ENCODE measurements around the gene SLC44A2.

- TF ChIP-seq CTCF (IDR thresholded peaks at IDR 0.05; ENCODE audit: insufficient read depth, low read length, poor library complexity, severe bottlenecking), result no peak
- no peak for TF ChIP-seq EZH2phosphoT487 (conservative IDR thresholded peaks at IDR 0.05; ENCODE audit: low read length)
These were observed 61.5 kb downstream of the SLC44A2 start for GRCh38 chr19:10686661-10687517.

Measured in SU-DHL-6 (cell line).